Gastroesophageal sphincter (tissue), 4 donors: ENCODE measurements around the gene MROH2A. TPM values are rescaled to one million over a fixed set of nuclear protein-coding genes. Genes with fewer than 3 reads are reported as not detected.
"Not testable (repeated sequence)": the region's sequence is repeated elsewhere in the genome, so short reads cannot be mapped to it uniquely, and the experiment has no call there.

Source experiments
- ATAC-seq: fragments of 150-250 bp; one replicate; pipeline ENCODE4 v1.9.1; 2016; ENCODE audit warnings: mild to moderate bottlenecking, moderate library complexity
- H3K27ac ChIP-seq, 4 donors: fragments of 200-600 bp; sonication (generic) in 3 of 4; 1 replicate in 3 of 4; 2 replicates in 1 of 4; pipeline ENCODE4 v1.5.1; 2016 to 2019
- H3K27me3 ChIP-seq: fragments of 200-600 bp; sonication (generic); one replicate; pipeline ENCODE4 v1.5.1; 2019
- H3K36me3 ChIP-seq, 2 donors: fragments of 200-600 bp; sonication (generic); one replicate each; pipeline ENCODE4 v1.5.1; 2019; ENCODE audit warnings: control low read depth in 1 of 2
- H3K4me1 ChIP-seq, 3 donors: fragments of 200-600 bp; sonication (generic); 1 replicate in 2 of 3; 2 replicates in 1 of 3; pipeline ENCODE4 v1.5.1; 2016 to 2019; ENCODE audit warnings: control low read depth in 2 of 3
- H3K4me3 ChIP-seq, 2 donors: fragments of 200-600 bp; sonication (generic); one replicate each; pipeline ENCODE4 v1.5.1; 2019; ENCODE audit warnings: mild to moderate bottlenecking in 1 of 2, moderate library complexity in 1 of 2
- H3K9me3 ChIP-seq, 3 donors: fragments of 200-600 bp; sonication (generic); one replicate each; pipeline ENCODE4 v1.5.1; 2017 to 2019; ENCODE audit warnings: control low read depth in 2 of 3
- EP300 ChIP-seq: sonication (generic); formaldehyde crosslinking; IDR thresholded peaks from one replicate; pipeline ENCODE4 v1.6.1; 2017; ENCODE audit warnings: antibody characterized with exemption, mild to moderate bottlenecking
- POLR2A ChIP-seq, 2 donors: fragments of 450-650 bp; IDR thresholded peaks; one replicate each; pipeline ENCODE4 v1.6.1; 2017; ENCODE audit warnings: antibody characterized with exemption in 2 of 2, mild to moderate bottlenecking in 2 of 2, moderate library complexity in 1 of 2
- POLR2AphosphoS5 ChIP-seq: sonication (generic); formaldehyde crosslinking; IDR thresholded peaks from one replicate; pipeline ENCODE4 v1.6.1; 2017; ENCODE audit warnings: antibody characterized with exemption
- WGBS, 2 donors: methylation state at CpG; one replicate each; pipeline ENCODE4 v1.1.5; 2018; ENCODE audit warnings: low coverage in 1 of 2; 5-methylcytosine and 5-hydroxymethylcytosine counted together
- total RNA-seq, 4 donors: library from RNA; depleted of rRNA; stranded (reverse); fragments of >200 nt; gene quantifications; one replicate each; pipeline ENCODE4 v1.1.0, GENCODE V29; 2016
- TF ChIP-seq, protein P1 (sequence below), 4 experiments: fragments of 200-600 bp in 2 of 4; fragments of 450-650 bp in 2 of 4; sonication (generic) in 1 of 4; IDR thresholded peaks; one replicate each; pipeline ENCODE4 v1.5.1; 2017 to 2019; ENCODE audit warnings: antibody characterized with exemption in 4 of 4, mild to moderate bottlenecking in 2 of 4, moderate library complexity in 2 of 4

The MROH2A gene, protein sequence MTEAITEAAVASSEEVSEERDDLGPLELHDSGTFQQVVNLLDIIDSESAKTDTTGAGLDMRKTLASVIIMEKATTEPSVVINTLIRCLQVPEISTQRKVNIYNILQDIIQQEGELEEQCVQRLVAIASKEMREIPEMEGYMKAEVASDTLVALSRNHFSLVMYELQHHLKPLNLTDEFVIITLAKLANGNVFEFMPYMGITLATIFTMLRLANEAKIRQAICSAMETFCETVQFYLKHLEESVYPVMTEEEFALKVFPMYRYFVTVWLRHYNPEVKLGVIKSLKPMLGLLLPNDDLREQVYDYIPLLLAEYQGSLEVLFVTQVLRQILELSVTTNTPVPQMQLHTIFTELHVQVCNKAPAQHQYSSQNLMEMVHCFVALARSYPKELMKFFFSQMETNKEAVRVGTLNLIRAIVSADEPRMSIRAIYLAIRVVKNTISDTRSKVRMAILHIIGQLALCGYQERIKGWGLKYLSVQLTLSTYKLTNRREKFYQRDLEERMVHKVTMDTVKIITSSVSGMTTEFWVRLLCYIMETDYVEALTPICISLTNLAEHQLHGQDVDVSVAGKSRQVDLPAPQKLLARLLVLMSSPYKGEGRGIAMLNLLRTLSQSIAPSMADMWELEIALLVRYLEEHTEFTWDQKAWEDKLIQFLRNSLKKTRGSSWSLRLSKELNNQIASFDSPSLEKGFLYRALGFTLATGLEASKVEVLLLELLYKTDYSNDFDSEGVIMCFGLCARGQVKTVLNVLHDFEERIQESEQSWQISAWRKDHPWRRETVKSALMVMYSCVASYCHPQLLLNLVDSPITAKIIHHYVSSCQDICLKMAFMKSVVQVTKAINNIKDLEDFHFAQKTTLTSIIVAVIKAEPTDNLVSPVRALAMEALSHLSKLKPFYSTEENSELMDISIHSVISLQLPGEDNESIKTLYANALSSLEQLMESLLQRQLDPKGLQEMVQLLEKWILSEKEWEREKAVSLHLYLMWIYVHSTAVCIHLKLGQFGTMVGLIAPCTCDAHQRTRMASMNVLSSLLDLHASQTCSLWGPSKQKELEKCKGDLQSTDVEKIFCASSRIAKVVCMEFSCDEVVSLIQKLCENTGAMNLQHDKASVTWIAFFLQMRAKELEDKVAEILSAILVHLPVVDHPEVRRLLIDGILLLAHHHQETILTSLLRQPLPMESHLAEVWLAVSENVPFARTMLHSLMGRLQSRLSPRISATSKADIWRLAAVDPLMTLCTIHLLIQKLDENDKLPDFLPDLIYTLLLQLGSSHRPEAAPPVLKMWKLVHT (N-terminal part only)
- not detected for total RNA-seq

DNA sequence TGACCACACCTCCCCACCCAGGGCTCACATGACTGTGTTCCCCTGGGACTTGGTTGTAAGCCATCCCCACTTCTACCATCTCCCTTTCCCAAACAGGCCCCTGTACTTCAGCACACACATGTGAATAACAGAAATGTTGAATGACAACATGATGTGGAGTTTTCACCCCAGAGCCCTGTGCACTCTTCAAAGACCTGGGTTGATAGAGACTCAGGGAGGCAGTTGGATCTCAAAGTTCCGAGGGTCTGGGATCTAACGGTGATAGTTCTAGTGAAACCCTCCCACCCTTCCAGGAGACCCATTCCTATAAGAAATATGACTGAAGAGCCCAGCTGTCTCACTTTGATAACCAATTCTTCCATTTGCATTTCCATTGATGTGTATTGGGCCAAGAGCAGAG, at the start of gene MROH2A:
Gene MROH2A (plus strand): TSS at position 301 of the 400 bp plus-strand sequence. CDS start 1,029 bp downstream, outside the sequence.
- WGBS, 2 donors = 50 to 100% methylated on average over 1 to 2 of the region's 2 CpGs
- no peak for ATAC-seq
- Histone ChIP-seq H3K9me3 (peaks cover 0 to 26% (median 0%) of the 10 kb centered on the region in 3 donors), H3K36me3 (no peaks in the 10 kb centered on the region), H3K4me1 (no peaks in the 10 kb centered on the region), H3K4me3 (no peak within 1 kb of the TSS), H3K27me3 (peaks cover 25% of the 10 kb centered on the region), H3K27ac (no peak within 1 kb of the TSS)
- TF ChIP-seq POLR2AphosphoS5 = no peak
- no peak for TF ChIP-seq POLR2A (IDR thresholded peaks at IDR 0.05)
- TF ChIP-seq, protein P1, sequence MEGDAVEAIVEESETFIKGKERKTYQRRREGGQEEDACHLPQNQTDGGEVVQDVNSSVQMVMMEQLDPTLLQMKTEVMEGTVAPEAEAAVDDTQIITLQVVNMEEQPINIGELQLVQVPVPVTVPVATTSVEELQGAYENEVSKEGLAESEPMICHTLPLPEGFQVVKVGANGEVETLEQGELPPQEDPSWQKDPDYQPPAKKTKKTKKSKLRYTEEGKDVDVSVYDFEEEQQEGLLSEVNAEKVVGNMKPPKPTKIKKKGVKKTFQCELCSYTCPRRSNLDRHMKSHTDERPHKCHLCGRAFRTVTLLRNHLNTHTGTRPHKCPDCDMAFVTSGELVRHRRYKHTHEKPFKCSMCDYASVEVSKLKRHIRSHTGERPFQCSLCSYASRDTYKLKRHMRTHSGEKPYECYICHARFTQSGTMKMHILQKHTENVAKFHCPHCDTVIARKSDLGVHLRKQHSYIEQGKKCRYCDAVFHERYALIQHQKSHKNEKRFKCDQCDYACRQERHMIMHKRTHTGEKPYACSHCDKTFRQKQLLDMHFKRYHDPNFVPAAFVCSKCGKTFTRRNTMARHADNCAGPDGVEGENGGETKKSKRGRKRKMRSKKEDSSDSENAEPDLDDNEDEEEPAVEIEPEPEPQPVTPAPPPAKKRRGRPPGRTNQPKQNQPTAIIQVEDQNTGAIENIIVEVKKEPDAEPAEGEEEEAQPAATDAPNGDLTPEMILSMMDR (IDR thresholded peaks at IDR 0.05) = no peak
- no peak for TF ChIP-seq EP300

DNA sequence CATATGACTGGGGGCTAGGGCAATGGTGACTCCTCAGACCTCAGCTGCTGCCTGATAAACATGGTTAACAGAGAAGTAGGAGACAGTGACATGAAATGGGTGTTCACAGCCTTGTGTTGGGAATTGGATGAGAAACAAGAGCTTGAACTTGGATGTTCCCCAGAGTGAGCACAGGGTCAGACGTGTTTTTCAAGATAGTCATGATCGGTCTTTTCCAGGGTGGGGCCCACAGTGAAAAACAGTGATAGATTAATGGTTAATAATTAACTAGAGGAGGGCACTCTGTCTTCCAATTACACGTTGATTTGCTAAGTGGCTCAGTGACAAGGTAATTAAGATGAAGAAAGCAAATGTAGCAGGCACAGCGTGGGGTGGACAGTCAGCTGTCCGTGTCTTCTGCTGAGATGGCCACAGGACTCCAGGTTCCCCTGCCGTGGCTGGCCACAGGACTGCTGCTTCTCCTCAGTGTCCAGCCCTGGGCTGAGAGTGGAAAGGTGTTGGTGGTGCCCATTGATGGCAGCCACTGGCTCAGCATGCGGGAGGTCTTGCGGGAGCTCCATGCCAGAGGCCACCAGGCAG, 49.3 kb upstream of the MROH2A start, which contains the start of gene UGT1A3:
Gene UGT1A3 (plus strand): TSS at position 320 of the 579 bp plus-strand sequence. CDS start 85 bp downstream, at position 405.
- H3K4me3 ChIP-seq = no peak within 1 kb of the TSS
- H3K4me1 ChIP-seq = no peaks in the 10 kb centered on the region
- no peak within 1 kb of the TSS for H3K27ac ChIP-seq
- no peaks in the 10 kb centered on the region for H3K36me3 ChIP-seq
- TF ChIP-seq POLR2A (IDR thresholded peaks at IDR 0.05) (no peak), POLR2AphosphoS5 (no peak), EP300 (no peak)
- TF ChIP-seq, protein P1 (IDR thresholded peaks at IDR 0.05) = no peak
- ATAC-seq = no peak
- WGBS, 2 donors = 71 to 78% methylated on average over 3 to 5 of the region's 8 CpGs
- peaks cover 11% of the 10 kb centered on the region for H3K27me3 ChIP-seq
- no peaks in the 10 kb centered on the region for H3K9me3 ChIP-seq

DNA sequence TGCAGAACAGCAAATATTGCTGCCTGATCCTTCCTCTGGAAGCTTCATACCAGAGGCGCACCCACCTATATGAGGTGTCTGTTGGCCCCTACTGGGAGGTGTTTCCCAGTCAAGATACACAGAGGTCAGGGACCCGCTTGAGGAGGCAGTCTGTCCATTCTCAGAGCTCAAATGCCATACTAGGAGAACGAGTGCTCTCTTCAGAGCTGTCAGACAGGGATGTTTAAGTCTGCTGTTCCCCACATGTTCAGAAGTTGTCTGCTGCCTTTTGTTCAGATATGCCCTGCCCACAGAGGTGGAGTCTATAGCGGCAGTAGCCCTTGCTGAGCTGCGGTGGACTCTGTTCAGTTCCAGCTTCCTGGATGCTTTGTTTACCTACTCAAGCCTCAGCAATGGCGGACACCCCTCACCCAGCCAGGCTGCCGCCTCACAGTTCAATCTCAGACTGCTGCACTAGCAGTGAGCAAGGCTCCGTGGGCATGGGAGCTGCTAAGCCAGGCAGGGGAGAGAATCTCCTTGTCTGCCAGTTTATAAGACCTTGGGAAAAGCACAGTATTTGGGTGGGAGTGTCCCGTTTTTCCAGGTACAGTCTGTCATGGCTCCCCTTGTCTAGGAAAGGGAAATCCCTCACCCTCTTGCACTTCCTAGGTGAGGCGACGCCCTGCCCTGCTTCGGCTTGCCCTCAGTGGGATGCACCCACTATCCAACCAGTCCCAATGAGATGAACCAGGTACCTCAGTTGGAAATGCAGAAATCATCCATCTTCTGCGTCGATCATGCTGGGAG, 41.1 kb upstream of the MROH2A start:
- H3K27me3 ChIP-seq = peaks cover 16% of the 10 kb centered on the region
- 78% methylated on average over 9 of the region's 14 CpGs; no CpG with 5 or more reads in 1 of the 2 donors for WGBS, 2 donors
- H3K27ac ChIP-seq, H3K9me3 ChIP-seq, ATAC-seq, H3K4me3 ChIP-seq, H3K4me1 ChIP-seq, H3K36me3 ChIP-seq: not testable (repeated sequence)

DNA sequence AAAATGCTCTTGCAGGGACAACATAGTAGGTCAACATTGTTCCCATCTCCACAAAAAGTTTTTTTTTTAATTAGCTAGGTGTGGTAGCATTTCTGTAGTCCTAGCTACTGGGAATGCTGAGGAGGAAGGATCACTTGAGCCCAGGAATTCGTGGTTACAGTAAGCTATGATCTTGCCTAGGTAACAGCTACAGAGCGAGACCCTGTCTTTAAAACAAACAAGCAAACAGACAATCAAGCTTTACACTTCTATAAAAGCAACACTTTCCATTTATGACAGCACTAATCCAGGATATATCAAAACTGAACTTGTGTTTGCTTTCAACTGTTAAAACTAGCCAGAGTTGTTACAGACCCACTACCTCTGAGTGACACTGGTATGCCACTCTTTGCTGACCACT, 37.3 kb upstream of the MROH2A start:
- no peaks in the 10 kb centered on the region for H3K36me3 ChIP-seq
- no peak for TF ChIP-seq EP300
- no peak for TF ChIP-seq POLR2AphosphoS5
- no peak for TF ChIP-seq POLR2A (IDR thresholded peaks at IDR 0.05)
- TF ChIP-seq, protein P1 (IDR thresholded peaks at IDR 0.05) = no peak
- ATAC-seq = no peak
- peaks cover 18% of the 10 kb centered on the region for H3K27me3 ChIP-seq
- H3K27ac ChIP-seq = no peak overlapping the region
- WGBS, 2 donors = 50 to 64% methylated on average over 1 to 2 of the region's 2 CpGs
- H3K4me3 ChIP-seq = no peak overlapping the region
- no peaks in the 10 kb centered on the region for H3K9me3 ChIP-seq
- no peaks in the 10 kb centered on the region for H3K4me1 ChIP-seq
